ENCODE results near the gene AP2A2. TPM values are rescaled to one million over a fixed set of nuclear protein-coding genes. Genes with fewer than 3 reads are reported as not detected.

Gene AP2A2
- total RNA-seq, 1 donor from 2014 or later: 34.6 TPM

DNA sequence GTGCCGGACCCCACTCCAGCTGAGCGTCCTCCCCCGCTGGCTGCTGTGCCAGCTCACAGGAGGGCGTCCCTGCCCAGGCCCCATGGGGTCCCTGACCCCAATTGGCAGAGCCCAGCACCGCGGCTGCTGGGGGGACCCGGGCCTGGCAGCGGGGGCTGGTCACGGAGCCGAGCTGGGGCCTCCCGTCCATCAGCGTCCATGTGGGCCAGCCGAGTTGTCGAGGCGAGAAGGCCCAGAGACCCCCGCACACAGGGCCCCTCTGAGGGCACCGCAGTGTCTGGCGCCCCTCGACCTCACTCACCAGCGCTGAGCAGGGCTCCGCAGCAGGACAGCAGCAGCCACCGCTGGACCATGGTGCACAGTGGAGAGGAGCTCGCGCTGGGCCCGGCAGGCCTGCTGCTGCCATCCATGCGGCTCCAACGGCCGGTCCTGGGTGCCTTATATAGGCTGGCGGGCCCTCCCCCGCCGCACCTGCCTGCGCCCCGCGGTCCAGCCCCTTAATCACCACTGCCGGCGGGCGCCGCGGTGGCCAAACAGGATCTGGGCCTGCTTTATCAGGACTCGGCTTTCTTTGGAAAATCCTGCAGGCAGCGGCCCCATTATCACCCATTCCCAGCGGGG lies 110.7 kb downstream of the AP2A2 start, which contains the start of gene MUC6:
Gene MUC6, minus strand, starts transcription at position 416 of the 621 bp plus-strand sequence. Its CDS starts 63 bp downstream, at position 353.
- FAIRE-seq: no peak
- DNase-seq (ENCODE audit: low spot score in 2 of 2): no peak

DNA sequence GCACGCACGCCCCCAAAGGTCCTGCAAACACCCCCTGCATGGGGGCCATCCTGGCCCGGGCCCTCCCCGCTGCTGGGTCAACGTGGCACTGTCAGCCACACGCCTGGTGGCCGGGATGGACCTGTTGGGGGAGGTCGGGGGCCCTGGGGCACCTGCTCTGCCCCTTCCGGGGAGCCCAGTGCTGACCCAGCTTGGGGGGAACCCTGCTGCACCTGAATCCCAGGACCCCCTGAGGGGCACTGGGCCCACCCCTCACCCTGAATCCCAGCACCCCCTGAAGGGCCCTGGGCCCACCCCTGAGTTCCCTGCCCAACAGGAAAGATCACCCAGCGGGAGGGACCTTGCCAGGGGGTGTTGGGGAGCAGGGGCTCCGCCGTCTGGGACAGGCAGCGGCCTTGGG lies 111.3 kb downstream of the AP2A2 start:
- FAIRE-seq (no peak), DNase-seq (ENCODE audit: low spot score in 2 of 2) (no peak)

GRCh38 chr11:1037506-1038055 lies 111.9 kb downstream of the AP2A2 start:
- DNase-seq (ENCODE audit: low spot score in 2 of 2): no peak
- no peak for FAIRE-seq

- no peak for DNase-seq (ENCODE audit: low spot score in 2 of 2)
- no peak for FAIRE-seq
These were observed 112.7 kb downstream of the AP2A2 start for GRCh38 chr11:1038361-1038760.

- FAIRE-seq: no peak
- DNase-seq (ENCODE audit: low spot score in 2 of 2): no peak
These were observed 113.3 kb downstream of the AP2A2 start for GRCh38 chr11:1038921-1039320.

DNA sequence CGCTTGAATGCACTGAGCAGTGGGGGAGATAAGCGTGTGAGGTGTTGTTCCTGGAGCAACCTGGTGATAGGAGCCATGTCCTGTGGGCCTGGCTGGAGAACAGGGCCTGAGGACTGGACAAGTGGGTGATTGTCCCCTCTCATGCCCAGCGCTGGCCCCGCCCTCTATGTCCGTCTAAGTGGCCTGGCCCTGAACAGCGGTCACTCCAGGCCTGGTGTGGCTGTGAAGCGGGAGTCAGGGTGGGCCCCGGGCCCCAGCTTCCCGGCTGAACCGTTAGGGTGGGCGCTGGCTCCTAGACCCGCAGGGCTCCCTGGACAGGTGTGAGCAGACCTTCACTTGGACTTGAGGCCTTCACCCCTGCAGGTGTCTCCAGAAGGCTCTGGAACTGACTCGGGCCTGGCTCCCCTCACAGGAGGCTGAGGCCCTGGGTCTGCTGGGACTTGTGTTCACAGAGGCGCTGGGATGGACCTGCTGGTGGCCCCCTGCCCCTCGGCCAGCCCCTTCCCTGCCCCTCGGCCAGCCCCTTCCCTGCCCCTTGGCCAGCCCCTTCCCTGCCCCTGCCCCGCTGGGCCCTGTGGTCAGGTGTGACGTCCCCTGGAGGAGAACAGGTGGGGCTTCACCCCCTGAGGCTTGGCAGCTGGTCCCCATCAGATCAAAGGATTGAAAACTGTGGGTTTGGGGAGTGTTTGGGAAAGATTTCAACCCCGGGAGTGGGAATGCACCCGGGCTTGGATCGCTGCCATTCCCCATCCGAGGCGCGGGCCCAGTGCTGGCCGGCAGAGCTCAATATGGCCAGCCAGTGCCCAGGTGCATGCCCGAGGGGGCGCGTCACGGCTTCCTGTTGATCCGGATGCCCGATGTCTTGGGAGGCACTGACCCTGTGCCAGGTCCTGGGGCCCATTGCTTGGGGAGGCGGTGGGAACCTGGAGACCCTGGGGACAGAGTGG lies 114.1 kb downstream of the AP2A2 start:
- FAIRE-seq (no peak), DNase-seq (ENCODE audit: low spot score in 2 of 2) (no peak)

- FAIRE-seq (no peak), DNase-seq (ENCODE audit: low spot score in 2 of 2) (no peak)
These were observed 114.9 kb downstream of the AP2A2 start for GRCh38 chr11:1040428-1041148.

- FAIRE-seq: no peak
- DNase-seq (ENCODE audit: low spot score in 2 of 2): no peak
These were observed 115.4 kb downstream of the AP2A2 start for GRCh38 chr11:1041149-1041467.

DNA sequence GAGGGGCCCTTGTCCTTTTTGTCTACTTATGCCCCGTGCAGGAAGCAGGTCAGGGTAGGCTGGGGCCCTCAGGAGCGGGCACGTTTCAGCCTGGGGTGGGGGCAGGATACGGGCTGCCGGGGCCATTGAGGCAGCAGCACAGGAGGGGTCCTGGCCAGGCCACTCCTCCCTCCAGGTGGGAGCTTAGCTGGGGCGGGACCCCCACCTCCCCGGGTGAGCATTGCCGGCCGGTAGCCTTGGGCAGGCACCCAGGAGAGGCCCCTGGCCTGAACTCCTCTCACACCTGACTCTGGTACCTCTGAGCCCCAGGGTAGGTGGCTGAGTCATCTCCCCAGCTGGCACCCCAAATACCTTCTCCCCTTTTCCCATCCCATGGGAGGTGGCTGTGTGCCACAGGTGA lies 115.8 kb downstream of the AP2A2 start:
- FAIRE-seq (no peak), DNase-seq (ENCODE audit: low spot score in 2 of 2) (no peak)

DNA sequence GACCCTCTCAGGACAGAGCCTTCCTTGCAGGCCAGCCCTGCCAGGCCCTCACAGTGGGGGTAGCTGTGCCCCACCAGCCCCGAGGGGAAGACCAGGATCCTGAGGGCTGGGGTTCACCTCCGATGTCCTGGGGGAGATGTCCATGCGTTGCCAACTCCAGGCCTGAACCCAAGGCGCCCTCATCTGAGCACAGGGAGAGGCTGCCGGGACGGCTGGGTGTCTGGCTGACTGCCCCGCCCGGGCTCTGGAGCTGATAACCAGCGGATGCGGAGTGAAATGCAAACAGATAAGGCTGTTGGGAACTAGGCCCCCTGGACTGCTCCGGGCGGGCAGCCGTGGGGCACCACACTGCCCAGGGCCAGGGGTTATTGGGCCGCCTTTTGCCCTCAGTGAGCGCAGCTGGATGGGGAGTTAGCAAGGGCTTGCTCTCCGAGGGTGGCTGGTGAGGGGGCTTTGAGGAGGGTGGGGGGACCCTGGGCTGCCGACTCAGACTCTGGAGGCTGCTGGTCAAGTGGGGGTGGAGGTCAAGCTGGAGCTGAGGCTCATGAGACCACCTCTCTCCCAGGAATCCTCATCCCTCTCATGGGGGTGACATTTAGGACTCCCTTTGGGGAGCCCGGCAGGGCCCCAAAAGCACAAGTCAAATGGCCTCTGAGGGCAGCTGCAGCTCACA lies 116.4 kb downstream of the AP2A2 start:
- DNase-seq (ENCODE audit: low spot score in 2 of 2): no peak
- no peak for FAIRE-seq

DNA sequence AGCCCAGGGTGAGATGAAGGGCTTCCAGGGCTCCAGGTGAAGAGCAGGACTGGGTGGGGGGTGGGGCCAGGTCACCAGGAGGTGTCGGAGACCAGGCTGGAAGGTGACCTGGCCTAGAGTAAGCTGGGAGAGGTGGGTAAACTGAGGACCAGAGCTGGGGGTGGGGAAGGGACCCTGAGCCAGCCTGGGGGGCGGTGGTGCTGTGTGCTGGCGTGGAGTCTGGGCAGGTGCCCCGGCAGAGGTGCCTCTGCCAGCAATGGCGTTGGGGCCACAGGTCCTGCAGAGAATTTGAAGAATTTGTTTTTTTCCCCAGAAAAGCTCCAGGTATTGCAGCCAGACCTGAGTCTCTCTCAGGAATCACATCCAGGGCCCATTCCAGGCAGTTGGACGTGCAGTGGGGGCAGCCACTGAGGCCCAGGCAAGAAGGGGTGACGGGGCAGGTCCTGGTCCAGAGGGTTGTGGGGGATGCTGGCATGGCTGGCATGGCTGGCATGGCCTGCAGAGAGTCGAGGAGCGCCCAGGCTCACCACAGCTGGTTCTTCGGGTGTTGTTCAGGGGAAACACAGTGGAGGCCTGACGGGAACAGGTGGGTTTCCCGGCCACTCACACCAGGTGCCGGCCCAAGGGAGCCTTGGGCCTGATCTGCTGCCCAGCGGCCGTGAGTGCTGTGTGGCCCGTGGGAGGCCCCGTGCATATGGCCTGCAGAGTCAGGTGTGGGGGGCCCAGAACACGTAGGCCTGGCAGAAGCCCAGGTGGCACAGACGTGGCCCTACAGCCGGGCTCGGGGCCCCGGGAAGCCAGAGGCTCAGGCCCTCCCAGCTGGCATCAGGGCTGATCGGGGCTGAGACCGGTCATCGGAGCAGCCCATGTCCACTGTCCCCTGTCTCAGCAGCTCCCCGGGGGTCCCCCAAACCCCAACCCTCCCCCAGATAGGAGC lies 117.2 kb downstream of the AP2A2 start:
- DNase-seq (ENCODE audit: low spot score in 2 of 2): no peak
- no peak for FAIRE-seq

DNA sequence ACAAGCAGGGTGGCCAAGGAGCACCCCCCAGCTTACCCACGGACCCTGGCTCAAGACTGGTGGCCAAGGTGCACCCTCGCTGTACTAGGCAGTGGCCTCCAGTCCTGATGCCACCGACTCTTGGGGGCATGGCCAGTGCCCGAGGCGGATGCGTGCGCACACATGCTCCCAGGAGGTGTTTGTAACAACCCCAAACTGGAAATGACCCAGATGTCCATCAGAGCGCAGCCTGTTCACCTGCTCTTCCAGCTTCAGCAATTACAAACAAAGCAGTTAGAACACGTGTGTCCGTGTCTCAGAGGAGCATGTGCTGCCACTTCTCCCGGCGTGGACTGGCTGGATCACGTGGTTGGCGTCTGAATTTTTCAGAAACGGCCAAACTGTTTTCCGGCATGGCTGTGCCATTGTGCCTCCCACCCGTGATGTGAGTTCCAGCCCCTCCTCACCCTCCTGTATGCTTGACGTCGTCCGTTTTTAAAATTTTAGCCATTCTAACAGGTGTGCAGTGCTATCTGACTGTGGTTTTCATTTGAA lies 118.0 kb downstream of the AP2A2 start:
- DNase-seq (ENCODE audit: low spot score in 2 of 2) (no peak), FAIRE-seq (no peak)

DNA sequence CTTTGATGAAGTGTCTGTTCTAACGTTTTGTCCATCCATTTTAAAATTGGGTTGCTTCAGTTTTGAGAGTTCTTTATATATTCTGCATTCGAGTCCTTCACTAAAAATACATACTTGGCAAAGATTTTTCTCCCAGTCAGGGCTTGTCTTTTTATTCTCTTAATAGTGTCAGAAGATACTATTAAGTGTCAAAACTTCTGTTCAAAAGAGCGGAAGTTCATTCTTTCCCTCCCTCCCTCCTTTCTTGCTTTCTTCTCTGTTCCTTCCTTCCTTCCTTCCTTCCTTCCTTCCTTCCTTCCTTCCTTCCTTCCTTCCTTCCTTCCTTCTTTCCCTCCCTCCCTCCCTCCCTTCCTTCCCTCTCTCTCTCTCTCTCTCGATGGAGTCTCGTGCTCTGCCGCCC lies 118.5 kb downstream of the AP2A2 start:
- no peak for FAIRE-seq
- DNase-seq (ENCODE audit: low spot score in 2 of 2): no peak

GRCh38 chr11:1047595-1048156 lies 122.0 kb downstream of the AP2A2 start:
- DNase-seq (ENCODE audit: low spot score in 2 of 2): no peak

GRCh38 chr11:1048375-1049070 lies 122.9 kb downstream of the AP2A2 start:
- no peak for FAIRE-seq
- no peak for DNase-seq (ENCODE audit: low spot score in 2 of 2)

More at GRCh38 chr11:1047595-1048156, 122.0 kb downstream of the AP2A2 start:
- no peak for FAIRE-seq

GRCh38 chr11:1049071-1049405 lies 123.4 kb downstream of the AP2A2 start:
- no peak for FAIRE-seq
- DNase-seq (ENCODE audit: low spot score in 2 of 2): no peak

DNA sequence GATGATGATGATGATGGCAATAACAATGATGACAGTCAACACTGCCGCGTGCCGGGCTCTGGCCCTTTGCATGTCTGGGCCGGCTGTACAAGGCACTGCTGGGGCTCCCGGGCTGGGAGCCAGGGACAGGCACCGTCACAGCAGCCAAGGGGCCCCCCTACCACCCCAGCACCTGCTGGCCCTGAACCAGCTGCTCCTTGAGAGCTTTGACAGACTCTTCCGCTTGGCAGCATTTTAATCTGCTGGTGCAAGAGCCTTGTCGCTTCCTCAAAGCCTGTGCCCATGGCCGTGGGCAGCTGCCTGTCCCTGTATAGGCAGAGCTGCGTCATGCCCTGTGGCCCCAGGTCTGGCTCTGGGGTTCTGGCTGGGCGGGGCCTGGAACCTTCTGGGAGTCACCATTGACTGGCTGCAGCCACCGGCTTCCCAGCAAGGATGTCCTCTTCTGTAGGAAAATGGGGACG lies 123.8 kb downstream of the AP2A2 start:
- DNase-seq (ENCODE audit: low spot score in 2 of 2) (no peak), FAIRE-seq (no peak)
